ENCODE measurements around the gene TIMP4.

- TF ChIP-seq, protein P1, sequence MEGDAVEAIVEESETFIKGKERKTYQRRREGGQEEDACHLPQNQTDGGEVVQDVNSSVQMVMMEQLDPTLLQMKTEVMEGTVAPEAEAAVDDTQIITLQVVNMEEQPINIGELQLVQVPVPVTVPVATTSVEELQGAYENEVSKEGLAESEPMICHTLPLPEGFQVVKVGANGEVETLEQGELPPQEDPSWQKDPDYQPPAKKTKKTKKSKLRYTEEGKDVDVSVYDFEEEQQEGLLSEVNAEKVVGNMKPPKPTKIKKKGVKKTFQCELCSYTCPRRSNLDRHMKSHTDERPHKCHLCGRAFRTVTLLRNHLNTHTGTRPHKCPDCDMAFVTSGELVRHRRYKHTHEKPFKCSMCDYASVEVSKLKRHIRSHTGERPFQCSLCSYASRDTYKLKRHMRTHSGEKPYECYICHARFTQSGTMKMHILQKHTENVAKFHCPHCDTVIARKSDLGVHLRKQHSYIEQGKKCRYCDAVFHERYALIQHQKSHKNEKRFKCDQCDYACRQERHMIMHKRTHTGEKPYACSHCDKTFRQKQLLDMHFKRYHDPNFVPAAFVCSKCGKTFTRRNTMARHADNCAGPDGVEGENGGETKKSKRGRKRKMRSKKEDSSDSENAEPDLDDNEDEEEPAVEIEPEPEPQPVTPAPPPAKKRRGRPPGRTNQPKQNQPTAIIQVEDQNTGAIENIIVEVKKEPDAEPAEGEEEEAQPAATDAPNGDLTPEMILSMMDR (optimal IDR thresholded peaks at IDR 0.05 in 1 of 3, IDR thresholded peaks at IDR 0.05 in 1 of 3, conservative IDR thresholded peaks at IDR 0.05 in 1 of 3; ENCODE audit: extremely low read depth in 1 of 3, insufficient read depth in 2 of 3, low read length in 3 of 3), result no peak
- TF ChIP-seq EZH2 (IDR thresholded peaks at IDR 0.05; ENCODE audit: low read length), result no peak
Observed at GRCh38 chr3:12190221-12190807, 31.6 kb upstream of the TIMP4 start.
